Thyroid gland (tissue), 4 donors: ENCODE data around the gene PCDHGA5. TPM values are rescaled to one million over a fixed set of nuclear protein-coding genes. Genes with fewer than 3 reads are reported as not detected.
"Not testable (repeated sequence)": the region's sequence is repeated elsewhere in the genome, so short reads cannot be mapped to it uniquely, and the experiment has no call there.

Experiments
- DNase-seq, 2 donors: peaks; one replicate each; pipeline ENCODE4 v3.0.0-alpha.2; 2019
- H3K27ac ChIP-seq, 3 donors: fragments of 200-600 bp; sonication (generic); 1 replicate in 2 of 3; 2 replicates in 1 of 3; pipeline ENCODE4 v1.5.1; 2016 to 2019; ENCODE audit warnings: mild to moderate bottlenecking in 1 of 3, moderate library complexity in 1 of 3
- H3K27me3 ChIP-seq: fragments of 200-600 bp; sonication (generic); one replicate; pipeline ENCODE4 v1.5.1; 2019
- H3K36me3 ChIP-seq, 2 donors: fragments of 200-600 bp; sonication (generic); one replicate each; pipeline ENCODE4 v1.5.1; 2016 to 2019
- H3K4me1 ChIP-seq, 2 donors: fragments of 200-600 bp; sonication (generic); one replicate each; pipeline ENCODE4 v1.5.1; 2017 to 2019
- H3K4me3 ChIP-seq, 3 donors: fragments of 200-600 bp; sonication (generic); replicated peaks in 1 of 3; 1 replicate in 2 of 3; 2 replicates in 1 of 3; pipeline ENCODE4 v1.5.1; 2016; ENCODE audit warnings: mild to moderate bottlenecking in 1 of 3
- H3K9me3 ChIP-seq: fragments of 200-600 bp; sonication (generic); one replicate; pipeline ENCODE4 v1.5.1; 2017
- CTCF ChIP-seq, 6 experiments: fragments of 200-600 bp in 3 of 6; fragments of 450-650 bp in 3 of 6; sonication (generic) in 3 of 6; IDR thresholded peaks; one replicate each; pipeline ENCODE4 v1.5.1; 2016 to 2019; ENCODE audit warnings: antibody characterized with exemption in 6 of 6, mild to moderate bottlenecking in 2 of 6, inconsistent platforms in 1 of 6, moderate library complexity in 1 of 6
- POLR2A ChIP-seq, 2 donors: fragments of 450-650 bp; IDR thresholded peaks; one replicate each; pipeline ENCODE4 v1.6.1; 2017; ENCODE audit warnings: antibody characterized with exemption in 2 of 2, mild to moderate bottlenecking in 2 of 2, moderate library complexity in 1 of 2
- WGBS, 2 donors: methylation state at CpG; one replicate each; pipeline ENCODE4 v1.1.5; 2017; 5-methylcytosine and 5-hydroxymethylcytosine counted together
- intact Hi-C: fragments of 100-400 bp; cut with DNase I; formaldehyde crosslinking; loops from one replicate; pipeline ENCODE4 v1.15.1; 2023
- total RNA-seq, 4 donors: library from RNA; depleted of rRNA; stranded (reverse); fragments of >200 nt; gene quantifications; one replicate each; pipeline ENCODE4 v1.2.3, GENCODE V29; 2016

PCDHGA5 gene
- total RNA-seq, 4 donors from 2014 or later, result 3.5 to 5.3 (median 4.2) TPM

- DNase-seq, result peak in 1 of 2 donors; percentile 21
- H3K27me3 ChIP-seq, result no peaks in the 10 kb centered on the region
- no peaks in the 10 kb centered on the region for H3K36me3 ChIP-seq
- H3K9me3 ChIP-seq, result no peaks in the 10 kb centered on the region
- 8 to 15% methylated on average over 10 to 24 of the region's 27 CpGs for WGBS, 2 donors
- H3K27ac ChIP-seq, result no peak within 1 kb of the TSS
- intact Hi-C loops, result no loop called here
- no peaks in the 10 kb centered on the region for H3K4me1 ChIP-seq
- TF ChIP-seq CTCF (IDR thresholded peaks at IDR 0.05), result peak in 4 of 6 experiments; percentile 26 to 42 (median 40)
- TF ChIP-seq POLR2A (IDR thresholded peaks at IDR 0.05), result no peak
- H3K4me3 ChIP-seq, result peak within 1 kb of the TSS in 1 of 3 donors; percentile 16
These were observed 25.2 kb upstream of the PCDHGA5 start, which contains the start of gene PCDHGA2 for GRCh38 chr5:141338538-141339306. Gene PCDHGA2 (plus strand): TSS chr5:141338760.

- H3K4me3 ChIP-seq, H3K9me3 ChIP-seq, DNase-seq, intact Hi-C loops, H3K36me3 ChIP-seq, H3K27me3 ChIP-seq, H3K27ac ChIP-seq, H3K4me1 ChIP-seq: not testable (repeated sequence)
- WGBS, 2 donors, result 38 to 71% methylated on average over 6 to 22 of the region's 45 CpGs
These were observed 23.1 kb upstream of the PCDHGA5 start for GRCh38 chr5:141340781-141341354.

- no peak for TF ChIP-seq CTCF (IDR thresholded peaks at IDR 0.05)
- no peak for TF ChIP-seq POLR2A (IDR thresholded peaks at IDR 0.05)
- Histone ChIP-seq H3K27ac (no peak overlapping the region), H3K4me3 (no peak overlapping the region), H3K4me1 (no peaks in the 10 kb centered on the region), H3K9me3 (no peaks in the 10 kb centered on the region), H3K27me3 (no peaks in the 10 kb centered on the region), H3K36me3 (no peaks in the 10 kb centered on the region)
- no peak for DNase-seq
- WGBS, 2 donors, result 12 to 33% methylated on average over 1 of the region's 1 CpG
- intact Hi-C loops, result no loop called here
These were observed 21.2 kb upstream of the PCDHGA5 start for GRCh38 chr5:141342773-141343172.

GRCh38 chr5:141343242-141343952, 20.6 kb upstream of the PCDHGA5 start, which contains the start of gene PCDHGA3:
Gene PCDHGA3 (plus strand): TSS chr5:141343829. CDS start chr5:141344034, 205 bp downstream.
- TF ChIP-seq CTCF (IDR thresholded peaks at IDR 0.05), result peak in 1 of 6 experiments; percentile 14
- no peak for TF ChIP-seq POLR2A (IDR thresholded peaks at IDR 0.05)
- intact Hi-C loops, result no loop called here
- Histone ChIP-seq H3K9me3 (no peaks in the 10 kb centered on the region), H3K27me3 (no peaks in the 10 kb centered on the region), H3K27ac (no peak within 1 kb of the TSS), H3K4me1 (no peaks in the 10 kb centered on the region), H3K36me3 (no peaks in the 10 kb centered on the region), H3K4me3 (no peak within 1 kb of the TSS)
- WGBS, 2 donors, result 22 to 29% methylated on average over 9 of the region's 9 CpGs
- DNase-seq, result no peak

GRCh38 chr5:141343953-141344463, 20.0 kb upstream of the PCDHGA5 start:
- intact Hi-C loops, result no loop called here
- Histone ChIP-seq H3K4me1 (no peaks in the 10 kb centered on the region), H3K27ac (no peak overlapping the region), H3K4me3 (no peak overlapping the region), H3K36me3 (no peaks in the 10 kb centered on the region), H3K27me3 (no peaks in the 10 kb centered on the region), H3K9me3 (no peaks in the 10 kb centered on the region)
- DNase-seq, result no peak
- no peak for TF ChIP-seq POLR2A (IDR thresholded peaks at IDR 0.05)
- TF ChIP-seq CTCF (IDR thresholded peaks at IDR 0.05), result no peak
- 18 to 29% methylated on average over 31 of the region's 31 CpGs for WGBS, 2 donors
